Fibroblast of villous mesenchyme (primary cell): Measurements from ENCODE around the gene EIF3C. TPM values are rescaled to one million over a fixed set of nuclear protein-coding genes. Genes with fewer than 3 reads are reported as not detected.
"Not testable (repeated sequence)": the region's sequence is repeated elsewhere in the genome, so short reads cannot be mapped to it uniquely, and the experiment has no call there.

ENCODE experiments used
- DNase-seq: peaks from one replicate; pipeline ENCODE4 v3.0.0-alpha.2; 2010; ENCODE audit warnings: low read depth
- H3K4me3 ChIP-seq: 2 replicates; pipeline ENCODE4 v1.5.1; 2011; ENCODE audit warnings: low read depth, mild to moderate bottlenecking, low read length
- small RNA-seq: library from RNA; depleted of rRNA; stranded (forward); fragments of <200 nt; gene quantifications from one replicate; pipeline ENCODE3, GENCODE V24; 2012
- total RNA-seq: library from RNA; depleted of rRNA; stranded (reverse); fragments of >200 nt; gene quantifications from 2 replicates; pipeline ENCODE4 v1.2.3, GENCODE V29; 2012

Gene EIF3C
- total RNA-seq, 1 donor: 62.6 TPM

- H3K4me3 ChIP-seq, DNase-seq: not testable (repeated sequence)
These were observed 35.5 kb downstream of the EIF3C start for GRCh38 chr16:28746618-28747350.

GRCh38 chr16:28749997-28750465 lies 38.8 kb downstream of the EIF3C start:
- not testable (repeated sequence) for H3K4me3 ChIP-seq, DNase-seq

- DNase-seq, H3K4me3 ChIP-seq: not testable (repeated sequence)
These were observed 39.3 kb downstream of the EIF3C start for GRCh38 chr16:28750469-28751067.

GRCh38 chr16:28751487-28751886 lies 40.2 kb downstream of the EIF3C start, which contains the start of gene NPIPB9:
TSS of gene NPIPB9 (plus strand) at chr16:28751787.
- not testable (repeated sequence) for H3K4me3 ChIP-seq, DNase-seq

DNA sequence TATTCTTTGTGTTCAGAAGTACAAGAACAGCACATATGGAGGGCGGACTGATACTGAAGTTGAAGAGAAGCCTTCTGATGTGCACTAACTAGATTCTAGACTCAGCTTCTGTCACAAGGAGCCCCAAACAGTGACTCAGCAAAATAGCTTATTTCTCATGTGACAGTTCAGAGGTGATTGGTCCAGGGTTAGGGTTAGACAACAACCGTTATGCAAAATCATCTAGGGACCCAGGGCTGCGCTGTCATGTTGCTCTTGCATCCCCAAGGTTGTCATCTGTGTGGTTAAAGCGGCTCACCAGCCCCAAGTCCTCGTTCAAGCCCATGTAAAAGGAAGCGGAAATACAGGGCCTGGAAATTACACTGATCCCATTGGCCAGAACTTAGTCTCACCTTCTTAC lies 70.4 kb downstream of the EIF3C start:
- DNase-seq, H3K4me3 ChIP-seq: not testable (repeated sequence)

- H3K4me3 ChIP-seq, DNase-seq: not testable (repeated sequence)
These were observed 71.1 kb downstream of the EIF3C start for GRCh38 chr16:28782357-28782756.

Small RNAs within 50 kb of the gene (small RNA-seq; reads per million reads assigned to genes)
- not detected for gene MIR6862-2

Other genes with a start within 250 kb of the EIF3C start
- not detected in 2 replicates for gene NPIPB7, start 239.1 kb upstream of the EIF3C start, total RNA-seq
- gene CLN3, start 219.4 kb upstream of the EIF3C start, total RNA-seq: 17.1 and 19.0 TPM in 2 replicates
- not detected in 2 replicates for gene APOBR, start 216.8 kb upstream of the EIF3C start, total RNA-seq
- not detected in 2 replicates for gene IL27, start 204.6 kb upstream of the EIF3C start, total RNA-seq
- gene NUPR1, start 172.5 kb upstream of the EIF3C start, total RNA-seq: 8.2 and 27.7 TPM in 2 replicates
- gene SGF29, start 157.5 kb upstream of the EIF3C start, total RNA-seq: 10.0 and 11.2 TPM in 2 replicates
- gene SULT1A2, start 114.4 kb upstream of the EIF3C start, total RNA-seq: under 0.01 TPM in 1 of 2 replicates, not detected in the other
- gene SULT1A1, start 101.4 kb upstream of the EIF3C start, total RNA-seq: under 0.01 and 1.6 TPM in 2 replicates
- gene NPIPB8, start 73.4 kb upstream of the EIF3C start, total RNA-seq: 0.86 TPM in 1 of 2 replicates, not detected in the other
- gene NPIPB9, start 40.3 kb downstream of the EIF3C start, total RNA-seq: 3.9 TPM in 2 replicates
- gene ATXN2L, start 111.5 kb downstream of the EIF3C start, total RNA-seq: 51.4 and 60.2 TPM in 2 replicates
- 89.5 and 94.6 TPM in 2 replicates for gene TUFM, start 134.9 kb downstream of the EIF3C start, total RNA-seq
- gene SH2B1, start 152.4 kb downstream of the EIF3C start, total RNA-seq: 16.4 and 19.4 TPM in 2 replicates
- under 0.01 and 0.43 TPM in 2 replicates for gene ATP2A1, start 167.0 kb downstream of the EIF3C start, total RNA-seq
- gene RABEP2, start 213.8 kb downstream of the EIF3C start, total RNA-seq: 29.4 and 35.4 TPM in 2 replicates
- not detected in 2 replicates for gene CD19, start 220.5 kb downstream of the EIF3C start, total RNA-seq
- 20.0 and 30.7 TPM in 2 replicates for gene NFATC2IP, start 239.5 kb downstream of the EIF3C start, total RNA-seq